ENCODE results near the gene SEPTIN11. TPM values are rescaled to one million over a fixed set of nuclear protein-coding genes. Genes with fewer than 3 reads are reported as not detected.

The SEPTIN11 gene
- total and polyA plus RNA-seq, 2 of the 8 experiments (the other 6 are each of a cell fraction or from before 2014, with no cell fraction given): 32.2 to 110 TPM

- TF ChIP-seq CHD7 (IDR thresholded peaks at IDR 0.05; ENCODE audit: insufficient replicate concordance, low read length): no peak
- no peak for TF ChIP-seq GTF2F1 (IDR thresholded peaks at IDR 0.05; ENCODE audit: borderline replicate concordance, low read depth, low read length)
- no peak for TF ChIP-seq JUN (IDR thresholded peaks at IDR 0.05; ENCODE audit: low read depth, low read length)
- TF ChIP-seq CHD2 (IDR thresholded peaks at IDR 0.05; ENCODE audit: low read length): no peak
- no peak for TF ChIP-seq CTBP2 (IDR thresholded peaks at IDR 0.05; ENCODE audit: borderline replicate concordance, insufficient read depth, insufficient read length, low read length)
- TF ChIP-seq YY1 (IDR thresholded peaks at IDR 0.05; ENCODE audit: low read depth, low read length): no peak
- TF ChIP-seq CBX5 (IDR thresholded peaks at IDR 0.05; ENCODE audit: low read depth, low read length): no peak
- no peak for TF ChIP-seq CREB1 (IDR thresholded peaks at IDR 0.05)
Measured at GRCh38 chr4:76931087-76931486, 18.5 kb upstream of the SEPTIN11 start (continued).
